OCI-LY7 (cell line): ENCODE measurements around the gene TBC1D10B. TPM values are rescaled to one million over a fixed set of nuclear protein-coding genes. Genes with fewer than 3 reads are reported as not detected.

Source experiments
- BruUV-seq: library from RNA; stranded (reverse); fragments of 400-500 nt; replicated peaks from 2 replicates; lab custom pipeline; 2021; lab: Mats Ljungman, UMichigan
- CTCF ChIA-PET: fragments of 300-600 bp; sonication (Branson Sonifier 250); formaldehyde crosslinking; loops from one replicate; lab custom pipeline; 2022; ENCODE audit warnings: antibody characterized with exemption; ENCODE audit not compliant: unreplicated experiment; lab: Charles Lee
- POLR2A ChIA-PET: fragments of 300-600 bp; sonication (Branson Sonifier 250); formaldehyde crosslinking; loops from one replicate; lab custom pipeline; 2022; ENCODE audit warnings: antibody characterized with exemption; lab: Charles Lee
- DNase-seq: peaks from one replicate; pipeline ENCODE4 v3.0.0-alpha.2; 2015; ENCODE audit warnings: low spot score
- H2AFZ ChIP-seq: fragments of 200-600 bp; sonication (generic), shearing (Covaris generic); 2 replicates; pipeline ENCODE4 v1.6.1; 2014; ENCODE audit warnings: mild to moderate bottlenecking, antibody characterized with exemption, low read length, moderate library complexity
- H3K27ac ChIP-seq: fragments of 200-600 bp; sonication (generic); 2 replicates; pipeline ENCODE4 v1.5.1; 2014; ENCODE audit warnings: mixed run types, low read depth, mild to moderate bottlenecking, moderate library complexity, low read length, inconsistent platforms; ENCODE audit not compliant: poor library complexity, severe bottlenecking
- H3K36me3 ChIP-seq: fragments of 200-600 bp; sonication (generic); 2 replicates; pipeline ENCODE4 v1.6.1; 2014; ENCODE audit warnings: mild to moderate bottlenecking, antibody characterized with exemption, low read length, moderate library complexity, mixed read lengths; ENCODE audit not compliant: insufficient read depth
- H3K4me1 ChIP-seq: fragments of 200-600 bp; sonication (generic); 2 replicates; pipeline ENCODE4 v1.5.1; 2014; ENCODE audit warnings: mild to moderate bottlenecking, low read length; ENCODE audit not compliant: insufficient read depth, poor library complexity, severe bottlenecking
- H3K4me2 ChIP-seq: fragments of 200-600 bp; sonication (generic); 2 replicates; pipeline ENCODE4 v1.6.1; 2014; ENCODE audit warnings: mild to moderate bottlenecking, low read length
- H3K4me3 ChIP-seq: fragments of 200-600 bp; sonication (generic); 2 replicates; pipeline ENCODE4 v1.5.1; 2014; ENCODE audit warnings: mild to moderate bottlenecking, low read depth, low read length; ENCODE audit not compliant: poor library complexity, severe bottlenecking
- H3K79me2 ChIP-seq: fragments of 200-600 bp; sonication (generic); 2 replicates; pipeline ENCODE4 v1.6.1; 2016; ENCODE audit warnings: low read depth, mild to moderate bottlenecking, low read length, moderate library complexity, mixed read lengths; ENCODE audit not compliant: insufficient read depth
- H3K9me2 ChIP-seq: fragments of 200-600 bp; sonication (generic); 2 replicates; pipeline ENCODE4 v1.6.1; 2016; ENCODE audit warnings: mild to moderate bottlenecking, low read length, mixed read lengths; ENCODE audit not compliant: insufficient read depth
- H3K9me3 ChIP-seq: fragments of 200-600 bp; sonication (generic); 2 replicates; pipeline ENCODE4 v1.6.1; 2014; ENCODE audit warnings: mild to moderate bottlenecking, mixed run types, low read length, mixed read lengths
- H4K20me1 ChIP-seq: fragments of 200-600 bp; sonication (generic); 2 replicates; pipeline ENCODE4 v1.6.1; 2014; ENCODE audit warnings: mild to moderate bottlenecking, antibody characterized with exemption, low read length, moderate library complexity, mixed read lengths; ENCODE audit not compliant: insufficient read depth
- EZH2phosphoT487 ChIP-seq: fragments of 200-600 bp; sonication (generic); IDR thresholded peaks from 2 replicates; pipeline ENCODE4 v1.6.1; 2018; ENCODE audit warnings: low read depth, borderline replicate concordance, mild to moderate bottlenecking, mixed run types, antibody characterized with exemption, low read length, moderate library complexity, mixed read lengths
- intact Hi-C: fragments of 100-400 bp; cut with micrococcal nuclease; formaldehyde crosslinking; loops from one replicate; pipeline ENCODE4 v1.10.0; 2022; ENCODE audit not compliant: unreplicated experiment
- total RNA-seq, 2 experiments: library from RNA; depleted of rRNA in 1 of 2; stranded (reverse); fragments of >200 nt in 1 of 2; shearing (Covaris generic) in 1 of 2; gene quantifications; 2 replicates each; pipeline ENCODE4 v1.2.3, GENCODE V29; 2014 to 2022
- TF ChIP-seq, protein P1 (sequence below): fragments of 200-600 bp; sonication (generic); conservative IDR thresholded peaks from 2 replicates; pipeline ENCODE4 v1.5.1; 2014; ENCODE audit warnings: mild to moderate bottlenecking, antibody characterized with exemption, low read length, moderate library complexity, mixed read lengths

TBC1D10B gene
- total RNA-seq, 2 experiments from 2014 or later, result 44.9 to 78.6 TPM

DNA sequence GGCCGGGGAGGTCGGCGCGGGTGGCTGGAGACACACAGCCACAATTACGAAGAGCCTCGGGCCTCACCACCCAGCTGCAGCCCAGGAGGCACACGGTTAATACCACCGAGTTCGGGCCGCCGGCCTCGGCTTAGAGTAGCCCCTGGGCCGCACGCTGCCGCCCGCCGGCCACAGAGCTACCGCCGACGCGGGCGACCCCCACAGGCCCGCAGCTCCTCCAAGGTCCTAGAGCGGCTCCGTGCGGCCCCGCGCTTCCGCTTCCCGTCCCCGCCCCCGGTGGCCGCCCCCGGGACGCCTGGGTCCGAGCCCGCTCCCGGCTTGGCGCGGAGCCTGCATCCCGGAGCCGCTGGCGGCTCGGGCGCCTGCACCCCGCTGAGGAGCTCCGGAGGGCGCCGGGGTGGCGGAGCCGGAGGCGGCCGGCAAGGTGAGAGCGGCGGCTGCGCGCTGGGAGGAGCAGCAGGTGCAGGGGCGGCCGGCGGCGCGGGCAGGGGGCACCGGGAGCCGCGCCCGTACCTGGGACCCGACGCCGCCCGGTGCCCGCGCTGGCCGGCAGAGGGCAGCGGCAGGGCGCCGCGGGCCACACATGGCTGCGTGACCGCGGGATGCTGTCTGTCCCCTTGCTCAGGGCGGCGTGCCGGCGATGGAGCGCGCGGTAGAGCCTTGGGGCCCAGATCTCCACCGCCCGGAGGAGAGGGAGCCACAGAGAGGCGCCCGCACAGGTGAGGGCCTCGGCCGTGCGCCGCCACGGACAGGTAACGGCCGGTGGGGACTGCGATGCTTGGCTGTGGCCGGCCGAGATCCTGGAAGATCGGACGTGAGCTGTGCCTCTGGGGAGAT, 25.1 kb upstream of the TBC1D10B start, which contains the start of gene ZNF48:
ZNF48 (plus strand) TSS at position 266 of the 837 bp plus-strand sequence; CDS start at position 641, 375 bp downstream.
- ChIA-PET POLR2A (interaction anchor here (0.6 to 3.3 kb wide), 9 partner anchors 11 to 45 kb away, joined by 3 to 22 read pairs (median 4); partner anchors contain the start of genes SEPTIN1, TBC1D10B and ZNF771), CTCF (interaction anchor here (0.6 to 1.0 kb wide), 4 partner anchors 13 to 34 kb away, joined by 3 to 4 read pairs (median 3); partner anchors contain the start of genes DCTPP1 and SEPTIN1)
- TF ChIP-seq, protein P1, sequence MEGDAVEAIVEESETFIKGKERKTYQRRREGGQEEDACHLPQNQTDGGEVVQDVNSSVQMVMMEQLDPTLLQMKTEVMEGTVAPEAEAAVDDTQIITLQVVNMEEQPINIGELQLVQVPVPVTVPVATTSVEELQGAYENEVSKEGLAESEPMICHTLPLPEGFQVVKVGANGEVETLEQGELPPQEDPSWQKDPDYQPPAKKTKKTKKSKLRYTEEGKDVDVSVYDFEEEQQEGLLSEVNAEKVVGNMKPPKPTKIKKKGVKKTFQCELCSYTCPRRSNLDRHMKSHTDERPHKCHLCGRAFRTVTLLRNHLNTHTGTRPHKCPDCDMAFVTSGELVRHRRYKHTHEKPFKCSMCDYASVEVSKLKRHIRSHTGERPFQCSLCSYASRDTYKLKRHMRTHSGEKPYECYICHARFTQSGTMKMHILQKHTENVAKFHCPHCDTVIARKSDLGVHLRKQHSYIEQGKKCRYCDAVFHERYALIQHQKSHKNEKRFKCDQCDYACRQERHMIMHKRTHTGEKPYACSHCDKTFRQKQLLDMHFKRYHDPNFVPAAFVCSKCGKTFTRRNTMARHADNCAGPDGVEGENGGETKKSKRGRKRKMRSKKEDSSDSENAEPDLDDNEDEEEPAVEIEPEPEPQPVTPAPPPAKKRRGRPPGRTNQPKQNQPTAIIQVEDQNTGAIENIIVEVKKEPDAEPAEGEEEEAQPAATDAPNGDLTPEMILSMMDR, result peak; percentile 36
- TF ChIP-seq EZH2phosphoT487, result no peak
- BruUV-seq, result no TSS peak
- Histone ChIP-seq H3K36me3 (peaks cover 30% of the 10 kb centered on the region), H3K27ac (peak within 1 kb of the TSS; percentile 44), H4K20me1 (0 out of 2 replicates have a peak, but pooled peaks cover 5% of the 10 kb centered on the region), H3K9me2 (no peaks in the 10 kb centered on the region), H3K79me2 (peaks cover 17% of the 10 kb centered on the region), H2AFZ (peak within 1 kb of the TSS; percentile 60; the same call in 1 of the 2 replicates), H3K4me2 (peak within 1 kb of the TSS; percentile 85), H3K4me3 (peak within 1 kb of the TSS; percentile 89), H3K4me1 (peaks cover 23% of the 10 kb centered on the region), H3K9me3 (no peaks in the 10 kb centered on the region)
- intact Hi-C loops, result loop anchor here (1.0 kb wide), 1 partner anchor 17 kb away; no protein-coding TSS in a partner anchor
- DNase-seq, result peak; percentile 95

DNA sequence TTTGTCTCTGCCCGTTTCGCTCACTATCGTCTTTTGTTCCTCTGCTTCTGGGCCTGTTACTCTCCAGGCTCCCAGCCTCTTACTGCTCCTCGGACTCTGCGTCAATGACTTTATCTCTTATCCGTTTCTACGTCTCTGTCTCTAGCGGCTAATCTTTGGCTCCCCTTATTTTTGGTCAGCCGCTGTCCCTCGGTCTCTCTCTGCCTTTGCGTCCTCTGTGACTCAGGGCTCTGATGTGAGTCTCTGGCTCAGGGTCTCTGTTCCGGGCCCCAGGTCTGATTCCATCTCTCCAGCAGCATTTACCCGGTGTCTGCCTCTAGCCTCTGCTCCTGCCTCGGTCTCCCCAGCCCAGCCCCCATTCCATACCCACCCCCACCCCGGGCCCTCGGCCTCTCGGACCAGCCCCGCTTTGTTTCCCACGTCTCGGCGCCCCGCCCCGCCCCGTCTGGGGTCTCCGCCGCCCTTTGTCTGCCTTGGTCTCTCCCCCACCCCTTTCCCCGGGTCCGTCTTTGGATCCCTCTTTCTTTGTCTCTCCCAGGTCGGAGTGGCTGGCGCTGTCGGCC, 24.4 kb upstream of the TBC1D10B start:
- BruUV-seq, result no TSS peak

More for the DNA sequence above, 24.4 kb upstream of the TBC1D10B start:
- peak overlapping the region; percentile 60; the same call in 1 of the 2 replicates for H2AFZ ChIP-seq
- H3K27ac ChIP-seq, result peak overlapping the region; percentile 44
- 0 out of 2 replicates have a peak, but pooled peaks cover 5% of the 10 kb centered on the region for H4K20me1 ChIP-seq
- H3K4me2 ChIP-seq, result peak overlapping the region; percentile 77
- ChIA-PET CTCF (interaction anchor here (0.9 to 1.0 kb wide), 2 partner anchors 24 to 35 kb away, joined by 3 read pairs; partner anchors contain the start of gene DCTPP1), POLR2A (interaction anchor here (1.0 to 3.3 kb wide), 5 partner anchors 13 to 38 kb away, joined by 3 to 22 read pairs (median 6); partner anchors contain the start of genes SEPTIN1, TBC1D10B and ZNF771)
- no peak for DNase-seq
- peaks cover 29% of the 10 kb centered on the region for H3K36me3 ChIP-seq
- intact Hi-C loops, result loop anchor here (1.0 kb wide), 1 partner anchor 16 kb away; no protein-coding TSS in a partner anchor
- H3K4me3 ChIP-seq, result peak overlapping the region; percentile 89
- peaks cover 17% of the 10 kb centered on the region for H3K79me2 ChIP-seq
- no peaks in the 10 kb centered on the region for H3K9me3 ChIP-seq
- no peaks in the 10 kb centered on the region for H3K9me2 ChIP-seq
- TF ChIP-seq, protein P1, result no peak
- TF ChIP-seq EZH2phosphoT487, result no peak
- peaks cover 23% of the 10 kb centered on the region for H3K4me1 ChIP-seq
